HG02571 (cell line): ENCODE measurements around the gene GLI3.

Experiments used
- ATAC-seq: cut with Tn5 transposase; IDR thresholded peaks from one replicate; pipeline ENCODE4 v1.9.1; 2021; ENCODE audit warnings: mild to moderate bottlenecking, moderate library complexity; ENCODE audit not compliant: unreplicated experiment

Gene GLI3

GRCh38 chr7:41976411-41976810, 260.6 kb downstream of the GLI3 start:
- no peak for ATAC-seq

- ATAC-seq, result no peak
These were observed 261.2 kb downstream of the GLI3 start for GRCh38 chr7:41975849-41976248.

- ATAC-seq, result no peak
These were observed 262.0 kb downstream of the GLI3 start for GRCh38 chr7:41974870-41975557.

DNA sequence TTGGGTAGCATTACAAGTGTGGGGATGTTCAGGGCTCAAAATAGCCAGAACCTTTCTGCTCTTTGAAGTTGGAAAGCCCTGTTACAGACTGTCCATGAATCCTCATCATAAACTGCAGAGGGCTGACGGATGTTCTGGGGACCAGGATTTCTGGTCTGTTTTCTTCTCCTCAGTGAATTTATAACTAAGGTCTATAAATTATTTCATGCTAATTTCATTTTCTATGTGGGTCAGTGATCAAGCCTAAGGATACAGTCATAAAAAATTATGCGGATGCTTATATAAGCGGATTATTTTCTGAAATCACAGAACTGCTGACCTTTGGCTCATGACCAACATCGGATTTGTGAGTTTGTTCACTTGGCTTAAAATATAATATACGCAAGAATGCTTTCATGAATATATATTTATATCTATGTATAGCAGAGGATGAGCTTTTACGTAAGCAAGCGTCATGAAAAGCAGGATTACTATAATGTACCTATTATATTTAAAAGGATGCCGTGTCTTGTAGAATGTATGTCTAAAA, 263.7 kb downstream of the GLI3 start:
- ATAC-seq, result no peak

DNA sequence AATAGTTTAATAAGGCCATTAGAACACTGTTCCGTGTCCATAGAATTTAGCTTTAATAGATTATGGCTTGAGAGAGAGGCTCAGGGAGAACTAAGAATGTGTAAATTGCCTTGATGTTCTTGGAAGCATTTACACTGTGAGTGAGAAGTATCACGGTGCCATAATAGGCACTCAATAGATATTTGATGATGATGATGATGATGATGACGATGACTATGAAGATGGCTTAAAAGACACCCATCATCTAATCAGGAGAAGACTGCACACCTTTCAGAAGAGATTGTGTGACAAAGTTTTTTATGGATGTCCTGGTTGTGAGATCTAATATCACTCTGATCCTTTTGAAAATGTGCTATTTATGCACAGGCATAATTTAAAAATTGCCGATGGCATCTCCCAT, 264.2 kb downstream of the GLI3 start:
- no peak for ATAC-seq

DNA sequence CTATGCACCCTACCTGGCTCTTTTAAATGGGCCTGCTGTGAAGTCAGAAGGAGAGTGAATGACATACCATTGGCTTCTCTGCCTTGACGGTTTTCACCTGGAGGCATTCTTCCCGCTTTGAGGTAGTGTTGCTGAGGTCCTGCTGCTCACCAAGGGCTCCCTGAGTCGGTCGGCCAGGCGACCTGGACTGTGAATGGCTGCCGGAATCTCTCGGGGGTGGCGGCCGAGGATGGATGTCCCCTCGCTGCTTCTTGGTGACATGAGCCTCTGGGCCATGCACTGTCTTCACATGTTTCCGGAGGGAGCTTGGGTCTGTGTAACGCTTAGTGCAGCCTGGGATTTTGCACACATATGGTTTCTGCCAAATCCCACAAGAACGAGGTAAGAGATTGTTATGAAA, 264.7 kb downstream of the GLI3 start:
- no peak for ATAC-seq

- no peak for ATAC-seq
These were observed 265.3 kb downstream of the GLI3 start for GRCh38 chr7:41971640-41972187.

GRCh38 chr7:41970941-41971340, 266.1 kb downstream of the GLI3 start:
- no peak for ATAC-seq

DNA sequence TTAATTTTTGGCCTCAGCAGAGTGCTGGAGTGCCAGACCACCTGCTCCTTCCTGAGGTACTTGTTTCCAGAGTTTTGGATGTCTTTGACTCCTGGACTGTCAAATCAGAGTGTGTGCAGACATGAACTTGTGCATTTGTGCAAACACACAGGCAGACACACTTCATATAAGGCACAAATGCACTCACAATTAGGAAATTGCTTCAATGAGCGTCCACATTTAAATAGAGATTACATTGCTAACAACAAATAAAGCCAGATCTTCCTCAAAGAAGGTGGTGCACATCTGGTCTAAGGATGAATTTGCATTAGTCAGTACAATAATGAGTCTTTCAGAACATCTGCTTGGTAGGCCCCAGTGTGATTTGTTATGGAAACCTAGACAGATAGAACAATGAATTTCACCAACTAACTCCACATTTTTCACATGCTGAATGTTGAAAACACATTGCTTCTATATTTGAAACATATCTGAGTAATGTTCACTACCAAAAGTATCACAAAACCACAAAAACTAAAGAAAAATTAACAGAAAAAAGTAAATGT, 267.4 kb downstream of the GLI3 start:
- ATAC-seq, result no peak

- no peak for ATAC-seq
These were observed 269.9 kb downstream of the GLI3 start for GRCh38 chr7:41967156-41967555.

- no peak for ATAC-seq
These were observed 271.0 kb downstream of the GLI3 start for GRCh38 chr7:41965951-41966505.

GRCh38 chr7:41964849-41965745, 271.9 kb downstream of the GLI3 start:
- no peak for ATAC-seq

GRCh38 chr7:41964183-41964753, 272.7 kb downstream of the GLI3 start:
- no peak for ATAC-seq

DNA sequence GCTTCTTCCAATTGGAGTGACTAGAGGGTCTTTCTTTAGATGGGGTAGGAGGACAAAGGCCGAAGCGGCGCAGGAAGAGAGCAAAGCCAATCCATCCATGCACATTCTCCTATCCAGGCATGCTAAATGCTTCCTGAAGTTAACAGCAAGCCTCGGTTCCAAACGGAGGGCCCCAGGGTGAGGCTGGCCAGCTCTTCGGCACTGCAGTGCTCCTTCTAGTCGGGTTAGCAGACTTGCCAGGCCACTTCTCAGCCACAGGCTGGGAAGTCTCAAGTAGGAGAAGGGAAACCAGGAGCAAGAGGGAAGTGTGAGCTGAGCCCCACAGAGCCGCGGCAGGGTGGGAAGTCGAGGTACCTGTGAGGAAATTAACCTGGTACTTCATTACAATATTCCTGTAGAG, 280.3 kb downstream of the GLI3 start:
- ATAC-seq, result no peak

GRCh38 chr7:41955893-41956675, 280.9 kb downstream of the GLI3 start:
- ATAC-seq, result no peak

DNA sequence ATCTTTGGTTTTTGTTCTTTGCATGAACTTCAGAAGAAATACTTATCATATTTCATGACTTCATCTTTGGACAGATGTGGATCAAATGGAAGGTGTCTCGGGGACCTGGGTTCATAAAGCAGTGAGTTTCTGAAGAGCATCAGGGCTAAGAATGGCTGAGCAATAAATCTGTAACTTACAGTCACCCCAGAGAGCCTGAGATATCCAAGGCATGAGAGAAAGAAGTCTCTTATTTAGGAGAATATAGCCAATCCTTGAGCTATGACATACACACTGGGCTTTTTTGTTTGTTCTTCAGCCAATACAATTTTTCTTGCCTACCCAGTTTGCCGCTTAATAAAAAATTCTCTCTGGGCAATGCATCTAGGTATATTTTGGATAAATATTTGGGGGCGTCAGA, 281.6 kb downstream of the GLI3 start:
- no peak for ATAC-seq

GRCh38 chr7:41954976-41955375, 282.0 kb downstream of the GLI3 start:
- no peak for ATAC-seq

- no peak for ATAC-seq
These were observed 288.5 kb downstream of the GLI3 start for GRCh38 chr7:41948503-41948902.

- ATAC-seq, result peak; percentile 83
These were observed 293.9 kb downstream of the GLI3 start for GRCh38 chr7:41943094-41943577.
